ENCODE measurements around the gene GSN.

The GSN gene

GRCh38 chr9:121222524-121223171, 45.3 kb upstream of the GSN start:
- Histone ChIP-seq H3K4me1 (peaks cover 6% of the 10 kb centered on the region; the same call in 1 of the 2 replicates), H3K36me3 (no peaks in the 10 kb centered on the region), H3K4me3 (ENCODE audit: low read depth, low read length) (peak overlapping the region; percentile 41), H3K27me3 (peaks cover 3% of the 10 kb centered on the region; the same call in 1 of the 2 replicates), H3K9me3 (no peaks in the 10 kb centered on the region)
- peak; percentile 89 for TF ChIP-seq CTCF (IDR thresholded peaks at IDR 0.05; ENCODE audit: low read depth, low read length)
- peak; percentile 51 for DNase-seq

GRCh38 chr9:121225240-121225639, 42.7 kb upstream of the GSN start:
- DNase-seq: no peak
- H3K4me1 ChIP-seq: peaks cover 6% of the 10 kb centered on the region; the same call in 1 of the 2 replicates
- H3K9me3 ChIP-seq: no peaks in the 10 kb centered on the region
- no peak for TF ChIP-seq CTCF (IDR thresholded peaks at IDR 0.05; ENCODE audit: low read depth, low read length)
- no peaks in the 10 kb centered on the region for H3K36me3 ChIP-seq
- H3K4me3 ChIP-seq (ENCODE audit: low read depth, low read length): no peak overlapping the region
- H3K27me3 ChIP-seq: peaks cover 3% of the 10 kb centered on the region; the same call in 1 of the 2 replicates

DNA sequence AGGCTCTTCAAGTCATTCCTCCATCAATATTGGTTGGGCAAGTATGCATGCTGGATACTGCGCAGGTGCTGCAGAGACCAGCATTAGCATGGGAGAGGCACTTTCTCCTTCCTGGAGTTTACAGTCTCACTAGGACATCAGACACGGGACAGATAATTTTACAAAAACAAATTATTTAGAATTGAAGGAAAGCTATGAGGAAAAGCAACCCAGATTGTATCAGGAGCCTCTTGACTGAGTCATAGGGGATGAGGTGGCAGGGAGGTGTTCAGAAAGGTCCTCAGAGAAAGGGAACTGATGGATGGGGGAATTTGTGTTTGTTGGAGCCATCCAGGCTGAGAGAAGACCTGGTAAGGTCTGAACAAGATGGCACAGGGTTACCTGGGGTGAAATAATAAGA, 41.8 kb upstream of the GSN start:
- no peak for TF ChIP-seq CTCF (IDR thresholded peaks at IDR 0.05; ENCODE audit: low read depth, low read length)
- Histone ChIP-seq H3K4me1 (peaks cover 6% of the 10 kb centered on the region; the same call in 1 of the 2 replicates), H3K9me3 (no peaks in the 10 kb centered on the region), H3K27me3 (peaks cover 3% of the 10 kb centered on the region; the same call in 1 of the 2 replicates), H3K36me3 (no peaks in the 10 kb centered on the region), H3K4me3 (ENCODE audit: low read depth, low read length) (no peak overlapping the region)
- DNase-seq: no peak

GRCh38 chr9:121227862-121228261, 40.1 kb upstream of the GSN start:
- TF ChIP-seq CTCF (IDR thresholded peaks at IDR 0.05; ENCODE audit: low read depth, low read length): no peak

DNA sequence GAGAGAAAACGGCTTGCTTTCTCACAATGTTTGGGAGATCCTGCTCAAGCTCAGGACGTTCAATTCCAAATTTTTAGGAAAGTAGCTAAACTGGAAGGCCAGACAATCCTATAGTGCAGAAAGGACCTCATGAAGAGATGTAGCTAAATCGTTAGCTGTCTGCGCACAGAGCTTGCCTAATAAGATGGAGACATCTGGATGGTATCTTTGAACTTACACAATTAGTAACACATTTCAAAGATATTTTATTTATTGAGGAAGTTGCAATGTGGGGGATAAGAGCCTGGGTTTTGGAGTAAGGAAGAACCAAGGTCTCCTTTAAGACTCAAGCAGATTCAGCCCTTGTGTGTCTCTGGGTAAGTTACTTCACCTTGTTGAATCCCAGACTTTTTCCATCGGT, 37.7 kb upstream of the GSN start:
- Histone ChIP-seq H3K4me3 (ENCODE audit: low read depth, low read length) (no peak overlapping the region), H3K27me3 (no peaks in the 10 kb centered on the region), H3K36me3 (no peaks in the 10 kb centered on the region), H3K4me1 (no peaks in the 10 kb centered on the region), H3K9me3 (no peaks in the 10 kb centered on the region)
- no peak for TF ChIP-seq CTCF (IDR thresholded peaks at IDR 0.05; ENCODE audit: low read depth, low read length)
- DNase-seq: no peak

More at GRCh38 chr9:121227862-121228261, 40.1 kb upstream of the GSN start:
- Histone ChIP-seq H3K36me3 (no peaks in the 10 kb centered on the region), H3K4me3 (ENCODE audit: low read depth, low read length) (no peak overlapping the region), H3K27me3 (peaks cover 2% of the 10 kb centered on the region; the same call in 1 of the 2 replicates), H3K4me1 (peaks cover under 1% of the 10 kb centered on the region; the same call in 1 of the 2 replicates), H3K9me3 (no peaks in the 10 kb centered on the region)
- no peak for DNase-seq

DNA sequence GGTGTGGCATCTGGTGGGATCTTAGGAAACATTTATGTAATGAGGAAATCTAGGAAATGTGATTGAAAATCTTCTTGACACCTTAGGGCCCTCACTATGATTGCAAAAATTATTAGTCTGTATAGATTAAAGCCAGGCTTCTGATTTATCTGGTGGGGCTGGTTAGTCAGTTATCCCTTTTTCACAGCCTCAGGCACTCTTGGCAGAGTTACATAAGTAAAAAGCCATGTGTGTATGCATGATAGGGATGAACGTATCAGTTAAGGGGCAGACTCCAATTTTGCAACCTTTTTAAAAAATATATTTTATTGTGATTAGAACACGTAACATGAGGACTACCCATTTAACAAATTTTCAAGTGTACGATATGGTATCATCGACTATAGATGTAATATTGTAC, 35.7 kb upstream of the GSN start:
- no peaks in the 10 kb centered on the region for H3K27me3 ChIP-seq
- H3K4me1 ChIP-seq: no peaks in the 10 kb centered on the region
- no peak overlapping the region for H3K4me3 ChIP-seq (ENCODE audit: low read depth, low read length)
- H3K9me3 ChIP-seq: no peaks in the 10 kb centered on the region
- TF ChIP-seq CTCF (IDR thresholded peaks at IDR 0.05; ENCODE audit: low read depth, low read length): no peak
- H3K36me3 ChIP-seq: no peaks in the 10 kb centered on the region
- peak; percentile 27 for DNase-seq
